H1 (cell line): ENCODE results near the gene OR10P1. TPM values are rescaled to one million over a fixed set of nuclear protein-coding genes. Genes with fewer than 3 reads are reported as not detected.

ENCODE experiments used
- CTCF ChIA-PET: fragments of 300-600 bp; sonication (Branson Sonifier 250); formaldehyde crosslinking; loops from one replicate; lab custom pipeline; 2021; ENCODE audit not compliant: partially characterized antibody; lab: Charles Lee
- POLR2A ChIA-PET: fragments of 300-600 bp; sonication (Branson Sonifier 250); formaldehyde crosslinking; loops from one replicate; lab custom pipeline; 2021; ENCODE audit warnings: inconsistent platforms; ENCODE audit not compliant: partially characterized antibody; lab: Charles Lee
- DNase-seq, 2 experiments: peaks; one replicate each; pipeline versions ENCODE4 v3.0.0 to v3.0.0-alpha.2; 2010 to 2022; ENCODE audit warnings: low spot score in 2 of 2, low read depth in 1 of 2, mixed read lengths in 1 of 2
- FAIRE-seq: peaks from 2 replicates; lab custom pipeline; 2011; peaks lifted over from hg19 to GRCh38; lab: Jason Lieb, UNC
- H2AFZ ChIP-seq: 2 replicates; pipeline ENCODE4 v1.8.1; 2012; ENCODE audit warnings: low read length, inconsistent platforms
- H2AK5ac ChIP-seq: 2 replicates; pipeline ENCODE4 v1.6.1; 2013; ENCODE audit warnings: low read depth, low read length
- H2BK120ac ChIP-seq: replicated peaks from 2 replicates; pipeline ENCODE3; 2013; ENCODE audit warnings: low read depth, low read length, inconsistent platforms
- H2BK12ac ChIP-seq: 2 replicates; pipeline ENCODE4 v1.6.1; 2013; ENCODE audit warnings: low read depth, low read length
- H2BK15ac ChIP-seq: 2 replicates; pipeline ENCODE4 v1.6.1; 2013; ENCODE audit warnings: low read length
- H2BK20ac ChIP-seq: 2 replicates; pipeline ENCODE4 v1.6.1; 2013; ENCODE audit warnings: low read length
- H2BK5ac ChIP-seq: 2 replicates; pipeline ENCODE4 v1.6.1; 2013; ENCODE audit warnings: low read depth, low read length
- H3K14ac ChIP-seq: 2 replicates; pipeline ENCODE4 v1.6.1; 2013; ENCODE audit warnings: inconsistent platforms; ENCODE audit not compliant: insufficient read length
- H3K18ac ChIP-seq: 2 replicates; pipeline ENCODE4 v1.6.1; 2013; ENCODE audit warnings: low read length; ENCODE audit errors: extremely low read depth
- H3K23ac ChIP-seq: 2 replicates; pipeline ENCODE4 v1.6.1; 2013; ENCODE audit warnings: inconsistent platforms; ENCODE audit not compliant: insufficient read length
- H3K23me2 ChIP-seq: 2 replicates; pipeline ENCODE4 v1.6.1; 2013; ENCODE audit warnings: low read depth, low read length
- H3K27ac ChIP-seq: 2 replicates; pipeline ENCODE4 v1.6.1; 2011; ENCODE audit warnings: low read depth, low read length, inconsistent platforms
- H3K27me3 ChIP-seq, 4 experiments: replicated peaks in 1 of 4; 1 replicate in 1 of 4; 2 replicates in 3 of 4; pipeline versions ENCODE4 v1.6.1 to v1.8.1; 2011 to 2013; ENCODE audit warnings: low read length in 3 of 4, mild to moderate bottlenecking in 3 of 4, inconsistent platforms in 2 of 4, mixed read lengths in 2 of 4, moderate library complexity in 1 of 4; ENCODE audit not compliant: control insufficient read depth in 3 of 4, insufficient read depth in 3 of 4; ENCODE audit errors: extremely low read depth in 1 of 4
- H3K36me3 ChIP-seq, 4 experiments: 2 replicates each; pipeline versions ENCODE4 v1.6.1 to v1.8.1; 2011 to 2013; ENCODE audit warnings: mild to moderate bottlenecking in 4 of 4, low read length in 3 of 4, moderate library complexity in 2 of 4, control low read depth in 1 of 4, inconsistent platforms in 1 of 4; ENCODE audit not compliant: insufficient read depth in 4 of 4, control insufficient read depth in 2 of 4
- H3K4ac ChIP-seq: replicated peaks from 2 replicates; pipeline ENCODE3; 2013; ENCODE audit warnings: low read length, low read depth, mixed read lengths, inconsistent platforms; ENCODE audit not compliant: insufficient read length
- H3K4me1 ChIP-seq, 4 experiments: replicated peaks in 1 of 4; 1 replicate in 1 of 4; 2 replicates in 3 of 4; pipeline versions ENCODE4 v1.6.1 to v1.8.1; 2011 to 2013; ENCODE audit warnings: low read length in 3 of 4, inconsistent platforms in 2 of 4, mixed read lengths in 1 of 4; ENCODE audit not compliant: insufficient read depth in 4 of 4, control insufficient read depth in 3 of 4
- H3K4me2 ChIP-seq, 2 experiments: 2 replicates each; pipeline versions ENCODE4 v1.6.1 to v1.8.1; 2011 to 2013; ENCODE audit warnings: low read depth in 2 of 2, low read length in 2 of 2, control low read depth in 1 of 2, inconsistent platforms in 1 of 2, mild to moderate bottlenecking in 1 of 2; ENCODE audit not compliant: insufficient read depth in 1 of 2
- H3K4me3 ChIP-seq, 4 experiments: fragments of 200-600, 300-600 bp in 1 of 4; sonication (generic), shearing (Covaris generic), sonication (Bioruptor Twin) in 1 of 4; 2 replicates each; pipeline versions ENCODE4 v1.5.1 to v1.8.1; 2011 to 2016; ENCODE audit warnings: low read length in 4 of 4, low read depth in 3 of 4, control low read depth in 2 of 4, inconsistent platforms in 2 of 4, mild to moderate bottlenecking in 2 of 4, mixed read lengths in 1 of 4, moderate library complexity in 1 of 4; ENCODE audit not compliant: insufficient read depth in 2 of 4; ENCODE audit errors: extremely low read depth in 1 of 4
- H3K56ac ChIP-seq: replicated peaks from 2 replicates; pipeline ENCODE3; 2013; ENCODE audit warnings: low read depth, mild to moderate bottlenecking, mixed read lengths, low read length, inconsistent platforms; ENCODE audit not compliant: insufficient read length
- H3K79me1 ChIP-seq: 2 replicates; pipeline ENCODE4 v1.6.1; 2013; ENCODE audit warnings: low read depth, low read length, control low read depth
- H3K79me2 ChIP-seq, 2 experiments: 2 replicates each; pipeline versions ENCODE4 v1.6.1 to v1.8.1; 2012 to 2013; ENCODE audit warnings: low read length in 2 of 2, mild to moderate bottlenecking in 2 of 2, inconsistent platforms in 1 of 2; ENCODE audit not compliant: insufficient read depth in 2 of 2, control insufficient read depth in 1 of 2
- H3K9ac ChIP-seq, 4 experiments: replicated peaks in 1 of 4; 1 replicate in 1 of 4; 2 replicates in 3 of 4; pipeline versions ENCODE4 v1.6.1 to v1.8.1; 2011 to 2013; ENCODE audit warnings: low read depth in 3 of 4, low read length in 3 of 4, control low read depth in 2 of 4, mild to moderate bottlenecking in 2 of 4, moderate library complexity in 2 of 4, inconsistent platforms in 1 of 4; ENCODE audit errors: extremely low read depth in 1 of 4
- H3K9me3 ChIP-seq, 2 experiments: 2 replicates each; pipeline versions ENCODE4 v1.6.1 to v1.8.1; 2012 to 2013; ENCODE audit warnings: mild to moderate bottlenecking in 2 of 2, moderate library complexity in 2 of 2, control low read depth in 1 of 2, inconsistent platforms in 1 of 2, low read depth in 1 of 2, low read length in 1 of 2, mixed read lengths in 1 of 2; ENCODE audit not compliant: insufficient read depth in 2 of 2
- H4K20me1 ChIP-seq, 2 experiments: replicated peaks in 1 of 2; 2 replicates each; pipeline versions ENCODE3 to v1.8.1; 2011 to 2013; ENCODE audit warnings: inconsistent platforms in 2 of 2, low read length in 2 of 2, mild to moderate bottlenecking in 1 of 2; ENCODE audit not compliant: insufficient read depth in 2 of 2, control insufficient read depth in 1 of 2
- H4K5ac ChIP-seq: 2 replicates; pipeline ENCODE4 v1.6.1; 2013; ENCODE audit warnings: low read length, low read depth, mixed read lengths, inconsistent platforms; ENCODE audit not compliant: insufficient read length
- H4K8ac ChIP-seq: 2 replicates; pipeline ENCODE4 v1.8.0; 2013; ENCODE audit warnings: mild to moderate bottlenecking, moderate library complexity, low read length, inconsistent platforms; ENCODE audit not compliant: insufficient read depth; ENCODE audit errors: extremely low read depth
- H4K91ac ChIP-seq: replicated peaks from 2 replicates; pipeline ENCODE3; 2013; ENCODE audit warnings: low read length, mixed read lengths, inconsistent platforms; ENCODE audit not compliant: insufficient read length
- BCL11A ChIP-seq, 2 experiments: IDR thresholded peaks; one replicate each; pipeline ENCODE4 v1.6.1; 2011; ENCODE audit warnings: low read depth in 2 of 2, low read length in 2 of 2, mild to moderate bottlenecking in 2 of 2
- CHD1 ChIP-seq: IDR thresholded peaks from 2 replicates; pipeline ENCODE4 v1.6.1; 2012; ENCODE audit warnings: low read depth, low read length, improper control_type of control experiment
- HDAC2 ChIP-seq, 2 experiments: fragments of 300-600 bp in 1 of 2; sonication (generic) in 1 of 2; IDR thresholded peaks; 2 replicates each; pipeline ENCODE4 v1.6.1; 2011 to 2012; ENCODE audit warnings: low read depth in 2 of 2, low read length in 2 of 2, mild to moderate bottlenecking in 2 of 2, moderate library complexity in 2 of 2, borderline replicate concordance in 1 of 2, inconsistent platforms in 1 of 2
- HDAC6 ChIP-seq: IDR thresholded peaks from one replicate; pipeline ENCODE4 v1.7.1; 2012; ENCODE audit warnings: low read depth, mild to moderate bottlenecking, inconsistent platforms, low read length, moderate library complexity
- KDM5A ChIP-seq: fragments of 200-600 bp; IDR thresholded peaks from 2 replicates; pipeline ENCODE4 v1.7.1; 2012; ENCODE audit warnings: mild to moderate bottlenecking, low read length, inconsistent platforms, mixed read lengths
- NRF1 ChIP-seq: IDR thresholded peaks from 2 replicates; pipeline ENCODE4 v1.6.1; 2011; ENCODE audit warnings: mild to moderate bottlenecking, low read depth, low read length, improper control_type of control experiment
- PHF8 ChIP-seq: fragments of 200-600 bp; sonication (generic); conservative IDR thresholded peaks from 2 replicates; pipeline ENCODE4 v1.7.1; 2012; ENCODE audit warnings: low read depth, mild to moderate bottlenecking, inconsistent platforms, low read length, moderate library complexity
- POU5F1 ChIP-seq: IDR thresholded peaks from 2 replicates; pipeline ENCODE4 v1.6.1; 2011; ENCODE audit warnings: low read depth, mild to moderate bottlenecking, low read length, moderate library complexity
- RXRA ChIP-seq: IDR thresholded peaks from 2 replicates; pipeline ENCODE4 v1.6.1; 2011; ENCODE audit warnings: low read depth, mild to moderate bottlenecking, low read length, moderate library complexity; ENCODE audit not compliant: insufficient read depth
- WGBS, 2 experiments: shearing (Covaris generic) in 1 of 2; methylation state at CpG; one replicate each; pipeline versions ENCODE4 v1.1.6 to v1.1.7; 2013 to 2015; ENCODE audit warnings: low lambda C conversion rate in 2 of 2, mixed read lengths in 2 of 2, inconsistent platforms in 1 of 2, low coverage in 1 of 2, missing lambda C conversion rate in 1 of 2; ENCODE audit not compliant: insufficient replicate concordance in 2 of 2, insufficient coverage in 1 of 2, insufficient read length in 1 of 2; ENCODE audit errors: extremely low coverage in 1 of 2, missing lambda C conversion rate in 1 of 2; 5-methylcytosine and 5-hydroxymethylcytosine counted together
- polyA plus RNA-seq, 7 experiments: library from polyadenylated mRNA; depleted of rRNA in 3 of 7; stranded (reverse) in 5 of 7; unstranded in 2 of 7; fragments of >200 nt in 5 of 7; fragments of 200-250 nt in 2 of 7; gene quantifications; 1 replicate in 5 of 7; 2 replicates in 1 of 7; 4 replicates in 1 of 7; pipeline versions ENCODE4 v1.2.1 to v1.2.3, GENCODE V29; 2011 to 2013; ENCODE audit warnings: missing spikeins in 2 of 7, mixed read lengths in 2 of 7
- total RNA-seq: library from RNA; stranded (reverse); fragmentation: NEBNext Ultra II Directional; extraction: Animal tissue kit (Norgen Biotek cat#: 25700); gene quantifications from 2 replicates; pipeline ENCODE4 v1.2.1, GENCODE V29; 2021
- TF ChIP-seq, protein P1 (sequence below): IDR thresholded peaks from 2 replicates; pipeline ENCODE4 v1.6.1; 2011; ENCODE audit warnings: low read length, improper control_type of control experiment

The OR10P1 gene
- total and polyA plus RNA-seq, 2 of the 8 experiments (the other 6 are each of a cell fraction or from before 2014, with no cell fraction given): not detected

- no peak for FAIRE-seq
- Histone ChIP-seq H3K36me3 (no peaks in the 10 kb centered on the region), H4K20me1 (no peaks in the 10 kb centered on the region), H2BK20ac (no peak overlapping the region), H3K18ac (no peak overlapping the region), H2BK5ac (no peak overlapping the region), H4K8ac (no peak overlapping the region), H3K4me2 (no peak overlapping the region), H3K14ac (no peak overlapping the region), H3K4ac (no peak overlapping the region), H2BK12ac (no peak overlapping the region), H3K23ac (no peak overlapping the region), H3K4me3 (no peak overlapping the region), H2BK15ac (no peak overlapping the region; the same call in 1 of the 2 replicates), H3K27ac (no peak overlapping the region), H3K23me2 (no peaks in the 10 kb centered on the region), H3K79me1 (no peaks in the 10 kb centered on the region), H3K9ac (no peak overlapping the region; a peak in 1 of 7 replicates), H4K5ac (no peak overlapping the region), H3K79me2 (no peaks in the 10 kb centered on the region), H2AFZ (no peak overlapping the region), H4K91ac (no peak overlapping the region), H3K9me3 (no peaks in the 10 kb centered on the region), H2BK120ac (no peak overlapping the region), H3K4me1 (no peaks in the 10 kb centered on the region), H3K27me3 (no peaks in the 10 kb centered on the region; a peak in 2 of 7 replicates), H3K56ac (no peak overlapping the region), H2AK5ac (no peak overlapping the region)
- 93% methylated on average over 3 of the region's 3 CpGs; no CpG with 5 or more reads in 1 of the 2 experiments for WGBS, 2 experiments
- no peak for DNase-seq
- TF ChIP-seq NRF1 (no peak), CHD1 (no peak), BCL11A (IDR thresholded peaks at IDR 0.05; ENCODE audit: low read depth in 2 of 2, low read length in 2 of 2) (no peak), KDM5A (no peak), RXRA (no peak), PHF8 (no peak), HDAC2 (IDR thresholded peaks at IDR 0.05; ENCODE audit: borderline replicate concordance in 1 of 2, low read depth in 2 of 2, low read length in 2 of 2) (no peak), POU5F1 (no peak), HDAC6 (no peak)
- TF ChIP-seq, protein P1, sequence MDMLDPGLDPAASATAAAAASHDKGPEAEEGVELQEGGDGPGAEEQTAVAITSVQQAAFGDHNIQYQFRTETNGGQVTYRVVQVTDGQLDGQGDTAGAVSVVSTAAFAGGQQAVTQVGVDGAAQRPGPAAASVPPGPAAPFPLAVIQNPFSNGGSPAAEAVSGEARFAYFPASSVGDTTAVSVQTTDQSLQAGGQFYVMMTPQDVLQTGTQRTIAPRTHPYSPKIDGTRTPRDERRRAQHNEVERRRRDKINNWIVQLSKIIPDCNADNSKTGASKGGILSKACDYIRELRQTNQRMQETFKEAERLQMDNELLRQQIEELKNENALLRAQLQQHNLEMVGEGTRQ: no peak
- POLR2A ChIA-PET: interaction anchor here (1.2 kb wide), 1 partner anchor 79 kb away, joined by 3 read pairs; no protein-coding TSS in a partner anchor
- CTCF ChIA-PET: interaction anchor here (0.9 to 5.6 kb wide), 12 partner anchors 12 to 666 kb away, joined by 3 to 69 read pairs (median 4); partner anchors contain the start of gene RDH5
Measured at GRCh38 chr12:55658635-55659391, 22.1 kb downstream of the OR10P1 start.
